HG03039 (cell line): ENCODE data around the gene CCM2.
A peak's percentile ranks its signal among the peaks of the same experiment; 100 is the strongest.
"Not testable (repeated sequence)": the region's sequence is repeated elsewhere in the genome, so short reads cannot be mapped to it uniquely, and the experiment has no call there.

Experiments
- ATAC-seq: cut with Tn5 transposase; IDR thresholded peaks from one replicate; pipeline ENCODE4 v1.9.1; 2021; ENCODE audit warnings: mild to moderate bottlenecking, moderate library complexity; ENCODE audit not compliant: unreplicated experiment

CCM2 gene

GRCh38 chr7:44980393-44981034, 19.5 kb upstream of the CCM2 start:
- ATAC-seq: peak; percentile 38

- ATAC-seq: no peak
Measured at GRCh38 chr7:44981035-44981706, 18.8 kb upstream of the CCM2 start.

- no peak for ATAC-seq
Measured at GRCh38 chr7:44982535-44982923, 17.5 kb upstream of the CCM2 start.

DNA sequence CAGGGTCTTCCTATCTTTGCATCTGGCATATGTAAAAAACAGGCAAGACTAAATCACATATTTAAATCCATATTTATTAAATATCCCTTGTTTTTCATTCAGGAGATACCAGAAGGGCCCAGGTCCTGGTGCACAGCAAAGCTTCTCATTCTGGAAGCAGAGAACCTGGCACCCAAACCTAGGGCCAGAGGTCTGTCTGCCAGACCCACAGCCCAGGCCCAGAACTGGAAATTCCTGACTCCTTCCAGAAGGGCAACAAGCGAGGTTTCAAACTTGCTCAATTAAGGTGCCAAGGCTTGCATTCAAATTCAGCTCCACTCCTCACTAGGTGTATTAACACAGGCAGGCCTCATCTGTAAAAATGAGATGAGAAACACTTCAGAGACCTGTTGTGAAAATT, 17.0 kb upstream of the CCM2 start:
- no peak for ATAC-seq

DNA sequence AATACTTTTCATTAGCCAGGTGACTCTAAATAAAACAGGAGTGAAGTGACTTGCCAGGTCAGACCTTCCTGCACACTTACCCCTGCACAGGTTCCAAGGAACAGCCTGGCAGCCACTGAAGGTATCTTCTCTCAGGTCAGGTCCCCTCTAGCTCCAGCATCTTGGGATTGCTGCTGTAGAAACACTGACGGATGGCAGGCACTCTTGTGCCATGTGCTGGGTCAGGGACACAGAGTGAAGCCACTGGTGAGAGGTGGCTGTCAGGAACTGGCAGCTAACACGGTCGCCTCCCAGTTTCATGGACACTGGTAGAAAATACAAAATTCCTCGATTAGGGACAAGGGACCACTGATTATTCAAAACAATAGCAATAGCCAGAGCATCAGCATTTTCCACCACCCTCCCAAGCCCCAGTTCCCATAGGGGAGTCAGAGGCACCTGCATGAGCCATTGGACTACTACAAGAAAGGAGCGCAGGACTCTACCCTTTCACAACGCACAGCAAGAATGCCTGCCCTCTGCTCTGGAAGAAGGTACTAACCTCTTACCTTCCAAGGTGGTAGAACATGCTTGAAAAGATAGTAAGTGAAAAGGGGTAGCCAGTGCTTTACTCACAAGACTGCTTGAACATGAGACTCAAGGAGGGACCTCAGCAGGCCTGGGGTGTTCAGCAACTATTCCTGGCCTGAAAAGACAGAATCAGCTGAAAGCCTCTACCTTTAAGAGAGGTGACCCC, 16.1 kb upstream of the CCM2 start:
- no peak for ATAC-seq

- no peak for ATAC-seq
Measured at GRCh38 chr7:44984478-44984758, 15.6 kb upstream of the CCM2 start.

- ATAC-seq: no peak
Measured at GRCh38 chr7:44985033-44985695, 14.8 kb upstream of the CCM2 start.

- ATAC-seq: no peak
Measured at GRCh38 chr7:44985900-44986217, 14.1 kb upstream of the CCM2 start.

DNA sequence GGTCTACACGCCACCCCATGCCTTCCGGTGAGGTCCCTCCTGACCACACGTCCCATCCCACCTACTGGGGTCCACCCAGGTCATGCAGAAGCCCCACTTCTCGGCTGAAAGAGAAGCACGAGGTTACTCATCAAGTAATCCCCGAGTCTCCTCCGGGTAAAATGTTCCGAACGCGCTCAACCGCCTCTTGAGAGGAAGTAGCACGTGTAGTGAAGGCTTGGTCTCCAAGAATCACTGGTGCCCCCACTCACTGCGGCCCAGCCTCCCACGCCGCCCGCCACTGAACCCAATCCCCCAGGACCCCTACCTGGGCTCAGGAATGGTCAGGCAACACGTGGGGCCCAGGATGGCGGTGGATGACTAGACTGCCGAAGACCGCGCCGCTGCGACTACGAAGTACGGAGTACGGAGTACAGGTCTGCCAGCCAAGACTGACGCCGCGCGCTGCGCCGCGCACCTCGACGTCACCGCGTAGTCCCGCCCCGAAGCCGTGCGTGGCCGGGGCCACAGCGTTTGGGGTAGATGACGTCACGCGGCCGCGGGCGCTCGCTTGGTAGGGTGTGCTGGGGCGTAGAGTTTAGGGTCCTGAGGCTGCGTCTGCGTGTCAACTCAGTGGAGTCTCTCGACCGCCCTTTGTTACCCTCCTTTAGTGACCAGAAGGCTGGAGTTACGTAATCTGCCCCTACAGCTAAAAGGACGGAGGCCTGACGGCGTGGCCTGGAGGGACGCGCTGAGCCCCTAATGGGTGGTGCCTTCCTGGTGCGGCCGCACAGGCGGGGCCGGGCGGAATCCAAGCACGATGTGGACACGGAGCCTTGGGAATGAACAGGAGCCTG, 13.6 kb upstream of the CCM2 start:
- peak; percentile 94 for ATAC-seq

- ATAC-seq: no peak
Measured at GRCh38 chr7:44987457-44987856, 12.5 kb upstream of the CCM2 start.

DNA sequence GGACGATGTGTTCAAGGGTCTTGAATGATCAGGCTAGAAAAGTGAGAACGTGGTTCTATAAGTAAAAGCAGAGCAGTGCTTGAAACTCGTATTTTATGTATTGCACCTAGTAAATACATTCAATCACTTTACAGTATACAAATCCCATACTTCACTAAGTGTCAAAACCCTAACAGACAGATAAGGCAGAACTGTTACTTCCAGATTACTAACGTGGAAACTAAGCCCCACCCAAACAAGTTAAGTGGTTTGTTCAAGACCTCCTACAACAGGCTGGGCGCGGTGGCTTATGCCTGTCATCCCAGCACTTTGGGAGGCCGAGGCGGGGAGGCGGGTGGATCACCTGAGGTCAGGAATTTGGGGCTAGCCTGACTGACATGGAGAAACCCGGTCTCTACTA, 12.0 kb upstream of the CCM2 start:
- ATAC-seq: no peak

DNA sequence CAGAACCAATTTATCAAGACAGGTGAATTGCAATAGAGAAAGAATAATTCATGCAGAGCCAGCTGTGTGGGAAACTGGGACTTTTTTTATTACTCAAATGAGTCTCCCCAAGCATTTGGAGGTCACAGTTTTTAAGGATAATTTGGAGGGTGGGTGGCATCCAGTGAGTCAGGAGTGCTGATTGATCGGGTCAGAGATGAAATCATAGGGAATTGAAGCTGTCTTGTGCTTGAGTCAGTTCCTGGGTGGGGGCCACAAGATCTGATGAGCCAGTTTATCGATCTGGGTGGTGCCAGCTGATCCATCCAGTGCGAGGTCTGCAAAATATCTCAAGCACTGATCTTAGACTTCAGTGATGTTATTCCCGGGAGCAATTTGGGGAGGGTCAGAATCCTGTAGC, 11.3 kb upstream of the CCM2 start:
- ATAC-seq: no peak

GRCh38 chr7:44989132-44989531, 10.9 kb upstream of the CCM2 start:
- no peak for ATAC-seq

- ATAC-seq: no peak
Measured at GRCh38 chr7:44990109-44991023, 9.6 kb upstream of the CCM2 start.

DNA sequence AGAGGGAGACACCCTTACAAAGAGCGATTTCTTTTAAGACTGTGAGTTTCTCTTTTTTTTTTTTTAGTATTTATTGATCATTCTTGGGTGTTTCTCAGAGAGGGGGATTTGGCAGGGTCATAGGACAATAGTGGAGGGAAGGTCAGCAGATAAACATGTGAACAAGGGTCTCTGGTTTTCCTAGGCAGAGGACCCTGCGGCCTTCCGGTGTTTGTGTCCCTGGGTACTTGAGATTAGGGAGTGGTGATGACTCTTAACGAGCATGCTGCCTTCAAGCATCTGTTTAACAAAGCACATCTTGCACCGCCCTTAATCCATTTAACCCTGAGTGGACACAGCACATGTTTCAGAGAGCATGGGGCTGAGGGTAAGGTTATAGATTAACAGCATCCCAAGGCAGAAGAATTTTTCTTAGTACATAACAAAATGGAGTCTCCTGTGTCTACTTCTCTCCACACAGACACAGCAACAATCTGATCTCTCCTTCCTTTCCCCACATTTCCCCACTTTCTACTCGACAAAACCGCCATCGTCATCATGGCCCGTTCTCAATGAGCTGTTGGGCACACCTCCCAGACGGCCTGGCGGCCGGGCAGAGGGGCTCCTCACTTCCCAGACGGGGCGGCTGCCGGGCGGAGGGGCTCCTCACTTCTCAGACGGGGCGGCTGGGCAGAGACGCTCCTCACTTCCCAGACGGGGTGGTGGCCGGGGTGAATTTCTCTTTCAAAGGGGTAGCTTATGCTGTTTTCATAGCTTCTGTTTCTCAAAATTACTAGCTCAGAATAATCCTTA, 7.8 kb upstream of the CCM2 start:
- ATAC-seq: not testable (repeated sequence)

- ATAC-seq: no peak
Measured at GRCh38 chr7:44994877-44995554, 5.0 kb upstream of the CCM2 start.

DNA sequence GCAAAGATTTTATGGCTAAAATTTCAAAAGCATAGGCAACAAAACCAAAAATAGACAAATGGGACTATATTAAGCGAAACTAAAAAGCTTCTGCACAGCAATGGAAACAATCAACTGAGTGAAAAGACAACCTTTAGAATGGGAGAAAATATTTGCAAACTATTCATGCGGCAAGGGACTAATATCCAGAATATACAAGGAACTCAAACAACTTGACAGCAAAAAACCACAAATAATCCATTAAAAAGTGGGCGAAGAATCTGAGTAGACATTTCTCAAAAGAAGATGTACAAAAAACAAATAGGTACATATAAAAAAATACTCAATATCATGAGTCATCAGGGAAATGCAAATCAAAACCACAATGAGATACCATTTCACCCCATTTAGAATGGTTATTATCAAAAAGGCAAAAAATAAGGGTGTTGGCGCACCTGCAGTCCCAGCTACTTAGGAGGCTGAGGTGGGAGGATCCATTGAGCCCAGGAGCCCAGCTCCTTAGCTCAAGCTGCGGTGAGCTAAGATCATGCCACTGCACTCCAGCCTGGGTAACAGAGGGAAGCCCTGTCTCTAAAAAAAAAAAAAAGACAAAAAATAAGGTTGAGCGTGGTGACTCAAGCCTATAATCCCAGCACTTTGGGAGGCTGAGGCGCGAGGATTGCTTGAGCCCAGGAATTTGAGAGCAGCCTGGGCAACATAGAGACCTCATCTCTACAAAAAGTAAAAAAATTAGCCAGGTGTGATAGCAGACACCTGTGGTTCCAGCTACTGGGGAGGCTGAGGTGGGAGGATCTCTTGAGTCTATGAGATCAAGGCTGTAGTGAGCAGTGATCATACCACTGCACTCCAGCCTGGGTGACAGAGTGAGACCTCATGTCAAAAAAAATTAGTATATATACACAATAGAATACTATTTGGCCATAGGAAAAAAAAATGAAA, 4.2 kb upstream of the CCM2 start:
- ATAC-seq: no peak
